BE2C (cell line): ENCODE data around the gene MAPK6.
"Not testable (repeated sequence)": the region's sequence is repeated elsewhere in the genome, so short reads cannot be mapped to it uniquely, and the experiment has no call there.

Source experiments
- DNase-seq: peaks from one replicate; pipeline ENCODE4 v3.0.0-alpha.2; 2020
- H3K27me3 ChIP-seq: fragments of 250-450 bp; sonication (Bioruptor Pico); 2 replicates; pipeline ENCODE4 v1.5.1; 2020; ENCODE audit warnings: mild to moderate bottlenecking
- H3K36me3 ChIP-seq: fragments of 250-450 bp; sonication (Bioruptor Pico); 2 replicates; pipeline ENCODE4 v1.5.1; 2020; ENCODE audit warnings: mild to moderate bottlenecking
- H3K4me1 ChIP-seq: fragments of 250-450 bp; sonication (Bioruptor Pico); 2 replicates; pipeline ENCODE4 v1.5.1; 2020
- H3K4me3 ChIP-seq: 2 replicates; pipeline ENCODE4 v1.5.1; 2011; ENCODE audit warnings: low read depth, low read length
- H3K9me3 ChIP-seq: fragments of 250-450 bp; sonication (Bioruptor Pico); 2 replicates; pipeline ENCODE4 v1.5.1; 2020
- CTCF ChIP-seq: IDR thresholded peaks from 2 replicates; pipeline ENCODE4 v1.5.1; 2012; ENCODE audit warnings: mild to moderate bottlenecking, low read depth, low read length

Gene MAPK6

DNA sequence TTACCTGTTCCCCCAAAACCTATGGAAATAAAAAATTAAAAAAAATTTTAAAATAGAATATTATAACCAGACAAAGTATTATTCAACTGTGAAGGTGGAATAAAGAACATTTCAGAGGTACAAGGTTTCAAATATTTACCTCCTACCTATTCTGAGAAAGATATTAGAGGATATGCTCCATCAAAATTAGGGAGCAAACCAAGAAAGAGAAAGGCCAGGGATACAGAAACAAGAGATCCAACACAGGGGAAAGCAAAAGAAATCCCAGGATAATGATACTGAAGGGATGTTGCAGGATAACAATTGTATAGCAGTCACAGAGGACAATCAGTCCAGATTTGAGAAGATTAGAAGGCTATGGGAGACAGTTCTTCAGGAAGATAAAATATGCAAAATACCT is 71.2 kb downstream of the MAPK6 start:
- Histone ChIP-seq H3K27me3 (no peaks in the 10 kb centered on the region), H3K4me1 (no peaks in the 10 kb centered on the region), H3K4me3 (no peak overlapping the region), H3K36me3 (no peaks in the 10 kb centered on the region), H3K9me3 (no peaks in the 10 kb centered on the region; the same call in 1 of the 2 replicates)
- DNase-seq = no peak
- no peak for TF ChIP-seq CTCF

DNA sequence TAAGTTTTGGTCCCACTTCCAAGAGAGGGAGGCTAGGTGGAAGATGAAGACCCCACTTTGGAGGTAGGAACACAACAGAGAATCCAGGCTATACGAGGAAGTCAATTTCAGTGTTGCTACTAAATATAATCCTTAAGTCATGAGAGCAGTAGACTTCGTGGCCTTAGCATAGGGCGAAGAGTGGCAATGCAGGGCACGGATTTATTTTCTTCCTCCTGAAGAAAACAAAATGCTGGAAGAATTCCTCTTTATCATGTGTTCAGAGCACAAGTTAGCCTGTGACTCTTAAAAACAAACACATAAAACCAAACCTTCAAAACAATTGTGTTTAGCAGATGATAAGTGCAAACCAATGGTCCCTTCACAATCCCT is 74.1 kb downstream of the MAPK6 start:
- Histone ChIP-seq H3K4me1 (no peaks in the 10 kb centered on the region), H3K4me3 (no peak overlapping the region), H3K9me3 (no peaks in the 10 kb centered on the region), H3K27me3 (no peaks in the 10 kb centered on the region), H3K36me3 (no peaks in the 10 kb centered on the region)
- no peak for DNase-seq
- TF ChIP-seq CTCF = no peak

GRCh38 chr15:52093539-52094510 is 74.8 kb downstream of the MAPK6 start:
- no peaks in the 10 kb centered on the region for H3K9me3 ChIP-seq
- TF ChIP-seq CTCF = no peak
- H3K27me3 ChIP-seq = no peaks in the 10 kb centered on the region
- H3K4me1 ChIP-seq = no peaks in the 10 kb centered on the region
- no peak for DNase-seq
- no peak overlapping the region for H3K4me3 ChIP-seq
- no peaks in the 10 kb centered on the region for H3K36me3 ChIP-seq

GRCh38 chr15:52094811-52095584 is 76.0 kb downstream of the MAPK6 start:
- Histone ChIP-seq H3K4me1 (no peaks in the 10 kb centered on the region), H3K36me3 (no peaks in the 10 kb centered on the region), H3K27me3 (no peaks in the 10 kb centered on the region), H3K4me3 (no peak overlapping the region), H3K9me3 (no peaks in the 10 kb centered on the region)
- DNase-seq = no peak
- TF ChIP-seq CTCF = no peak

GRCh38 chr15:52095597-52096262 is 76.7 kb downstream of the MAPK6 start:
- no peak for DNase-seq
- Histone ChIP-seq H3K4me3 (no peak overlapping the region), H3K4me1 (no peaks in the 10 kb centered on the region), H3K36me3 (no peaks in the 10 kb centered on the region), H3K27me3 (no peaks in the 10 kb centered on the region), H3K9me3 (no peaks in the 10 kb centered on the region)
- no peak for TF ChIP-seq CTCF

DNA sequence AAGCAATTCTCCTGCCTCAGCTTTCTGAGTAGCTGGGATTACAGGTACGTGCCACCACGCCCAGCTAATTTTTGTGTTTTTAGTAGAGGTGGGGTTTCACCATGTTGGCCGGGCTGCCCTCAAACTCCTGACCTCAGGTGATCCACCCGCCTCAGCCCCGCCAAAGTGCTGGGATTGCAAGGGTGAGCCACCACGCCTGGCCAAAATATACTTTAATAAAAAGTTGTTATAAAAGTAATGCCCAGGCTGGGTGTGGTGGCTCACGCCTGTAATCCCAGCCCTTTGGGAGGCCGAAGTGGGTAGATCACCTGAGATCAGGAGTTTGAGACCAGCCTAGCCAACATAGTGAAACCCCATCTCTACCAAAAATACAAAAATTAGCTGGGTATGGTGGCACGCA is 77.5 kb downstream of the MAPK6 start:
- H3K27me3 ChIP-seq, H3K9me3 ChIP-seq, H3K36me3 ChIP-seq, H3K4me3 ChIP-seq, DNase-seq, H3K4me1 ChIP-seq: not testable (repeated sequence)
